GM12878 (cell line): Measurements from ENCODE around the gene THSD4. TPM values are rescaled to one million over a fixed set of nuclear protein-coding genes. Genes with fewer than 3 reads are reported as not detected.

ENCODE experiments used
- ATAC-seq: fragments of 200-7000 bp; cut with Tn5 transposase; 3 replicates; pipeline ENCODE4 v1.9.1; 2020; ENCODE audit warnings: mild to moderate bottlenecking, moderate library complexity
- BruUV-seq: library from RNA; stranded (reverse); fragments of 400-500 nt; replicated peaks from 2 replicates; lab custom pipeline; 2021; lab: Mats Ljungman, UMichigan
- CTCF ChIA-PET: fragments of 300-600 bp; sonication (Branson Sonifier 250); formaldehyde crosslinking; extraction: SDS; loops from one replicate; lab custom pipeline; 2021; ENCODE audit warnings: inconsistent platforms; lab: Yijun Ruan, JAX
- POLR2A ChIA-PET: fragments of 350-600 bp; formaldehyde crosslinking; extraction: SDS; loops from one replicate; lab custom pipeline; 2021; ENCODE audit warnings: inconsistent platforms; lab: Charles Lee
- RAD21 ChIA-PET: fragments of 300-600 bp; sonication (Branson Sonifier 250); formaldehyde crosslinking; loops from one replicate; lab custom pipeline; 2023; ENCODE audit warnings: antibody characterized with exemption; ENCODE audit not compliant: unreplicated experiment; lab: Charles Lee
- SMC1A ChIA-PET: fragments of 300-600 bp; sonication (Branson Sonifier 250); formaldehyde crosslinking; loops from one replicate; lab custom pipeline; 2023; ENCODE audit not compliant: unreplicated experiment, uncharacterized antibody; lab: Charles Lee
- DNase-seq: peaks from one replicate; pipeline ENCODE4 v3.0.0-alpha.2; 2011; ENCODE audit warnings: low read depth, low spot score
- FAIRE-seq: peaks from 3 replicates; lab custom pipeline; 2011; peaks lifted over from hg19 to GRCh38; lab: Jason Lieb, UNC
- H2AFZ ChIP-seq: 2 replicates; pipeline ENCODE4 v1.6.0; 2011; ENCODE audit warnings: low read depth, low read length, control low read depth; ENCODE audit not compliant: control insufficient read depth
- H3K27ac ChIP-seq: 2 replicates; pipeline ENCODE4 v1.5.1; 2011; ENCODE audit warnings: control low read depth; ENCODE audit not compliant: control insufficient read depth, insufficient read depth
- H3K27me3 ChIP-seq, 2 experiments: replicated peaks in 1 of 2; 2 replicates each; pipeline versions ENCODE4 v1.6.0 to v1.6.1; 2011; ENCODE audit warnings: low read length in 1 of 2; ENCODE audit not compliant: control insufficient read depth in 2 of 2, insufficient read depth in 2 of 2
- H3K36me3 ChIP-seq, 2 experiments: 2 replicates each; pipeline ENCODE4 v1.5.1; 2011; ENCODE audit warnings: low read length in 1 of 2; ENCODE audit not compliant: control insufficient read depth in 2 of 2, insufficient read depth in 2 of 2
- H3K4me1 ChIP-seq: 2 replicates; pipeline ENCODE4 v1.6.1; 2011; ENCODE audit warnings: mild to moderate bottlenecking, low read length, moderate library complexity, mixed read lengths; ENCODE audit not compliant: control insufficient read depth, insufficient read depth
- H3K4me2 ChIP-seq: 2 replicates; pipeline ENCODE4 v1.6.0; 2011; ENCODE audit warnings: control low read depth; ENCODE audit not compliant: control insufficient read depth, insufficient read depth
- H3K4me3 ChIP-seq: fragments of 200-600 bp; sonication (generic); 2 replicates; pipeline ENCODE4 v1.5.1; 2016
- H3K79me2 ChIP-seq: 2 replicates; pipeline ENCODE4 v1.6.0; 2011; ENCODE audit warnings: low read length; ENCODE audit not compliant: control insufficient read depth, insufficient read depth
- H3K9ac ChIP-seq: 2 replicates; pipeline ENCODE4 v1.8.0; 2011; ENCODE audit warnings: low read length, control low read depth, mixed read lengths; ENCODE audit not compliant: control insufficient read depth, insufficient read depth
- H3K9me3 ChIP-seq: replicated peaks from 3 replicates; pipeline ENCODE4 v1.5.1; 2011; ENCODE audit warnings: mild to moderate bottlenecking, low read length; ENCODE audit not compliant: control insufficient read depth, insufficient read depth
- H4K20me1 ChIP-seq: 2 replicates; pipeline ENCODE4 v1.6.0; 2011; ENCODE audit not compliant: control insufficient read depth, insufficient read depth
- ASH2L ChIP-seq: fragments of 300-600, 200-600 bp; sonication (generic); IDR thresholded peaks from 2 replicates; pipeline ENCODE4 v1.6.1; 2017; ENCODE audit warnings: low read depth, mild to moderate bottlenecking, borderline replicate concordance
- CTCF ChIP-seq, 3 experiments: IDR thresholded peaks in 2 of 3; conservative IDR thresholded peaks in 1 of 3; 2 replicates each; pipeline ENCODE4 v1.5.1; 2011; ENCODE audit warnings: low read depth in 3 of 3, low read length in 3 of 3, mild to moderate bottlenecking in 3 of 3, control low read depth in 2 of 3, moderate library complexity in 2 of 3, inconsistent platforms in 1 of 3, mixed read lengths in 1 of 3; ENCODE audit not compliant: control insufficient read depth in 2 of 3, insufficient read depth in 1 of 3; ENCODE audit errors: extremely low read depth in 1 of 3
- EP300 ChIP-seq, 2 experiments: fragments of 150-350 bp in 1 of 2; IDR thresholded peaks; 2 replicates each; pipeline ENCODE4 v1.6.1; 2011 to 2012; ENCODE audit warnings: low read depth in 2 of 2, low read length in 2 of 2, borderline replicate concordance in 1 of 2, improper control_type of control experiment in 1 of 2, inconsistent platforms in 1 of 2; ENCODE audit not compliant: control insufficient read depth in 1 of 2
- HDAC6 ChIP-seq: fragments of 200-600 bp; sonication (generic); IDR thresholded peaks from one replicate; pipeline ENCODE4 v1.8.0; 2017; ENCODE audit warnings: antibody characterized with exemption; ENCODE audit not compliant: unreplicated experiment
- KDM1A ChIP-seq: fragments of 200-600 bp; sonication (generic); IDR thresholded peaks from 2 replicates; pipeline ENCODE4 v1.6.1; 2016; ENCODE audit warnings: borderline replicate concordance
- KLF5 ChIP-seq: fragments of 450-650 bp; IDR thresholded peaks from 2 replicates; pipeline ENCODE4 v1.6.1; 2014; ENCODE audit warnings: mild to moderate bottlenecking; ENCODE audit not compliant: partially characterized antibody
- MTA3 ChIP-seq: IDR thresholded peaks from 2 replicates; pipeline ENCODE4 v1.6.1; 2012; ENCODE audit warnings: low read length, inconsistent platforms, borderline replicate concordance
- MXI1 ChIP-seq: fragments of 150-350 bp; IDR thresholded peaks from 2 replicates; pipeline ENCODE4 v1.6.1; 2011; ENCODE audit warnings: low read depth, mild to moderate bottlenecking, inconsistent platforms, low read length, improper control_type of control experiment
- NRF1 ChIP-seq: conservative IDR thresholded peaks from 2 replicates; pipeline ENCODE4 v1.6.1; 2011; ENCODE audit warnings: mild to moderate bottlenecking, low read depth, low read length, improper control_type of control experiment
- POU2F2 ChIP-seq: IDR thresholded peaks from 3 replicates; pipeline ENCODE4 v1.6.1; 2011; ENCODE audit warnings: low read depth, mild to moderate bottlenecking, low read length, borderline replicate concordance
- RAD21 ChIP-seq: IDR thresholded peaks from 2 replicates; pipeline ENCODE4 v1.6.1; 2011; ENCODE audit warnings: mild to moderate bottlenecking, low read depth, low read length, moderate library complexity; ENCODE audit not compliant: insufficient read depth
- SMC3 ChIP-seq: IDR thresholded peaks from 2 replicates; pipeline ENCODE4 v1.6.1; 2011; ENCODE audit warnings: low read length, improper control_type of control experiment, borderline replicate concordance
- SREBF1 ChIP-seq: IDR thresholded peaks from 2 replicates; pipeline ENCODE4 v1.6.1; 2012; ENCODE audit warnings: mild to moderate bottlenecking, low read length
- TARDBP ChIP-seq: IDR thresholded peaks from 2 replicates; pipeline ENCODE4 v1.6.1; 2016; ENCODE audit warnings: borderline replicate concordance
- YBX1 ChIP-seq: fragments of 450-650 bp; IDR thresholded peaks from 2 replicates; pipeline ENCODE4 v1.6.1; 2016; ENCODE audit warnings: antibody characterized with exemption
- YY1 ChIP-seq: IDR thresholded peaks from 2 replicates; pipeline ENCODE4 v1.6.1; 2011; ENCODE audit warnings: low read depth, mild to moderate bottlenecking, low read length
- ZBED1 ChIP-seq: IDR thresholded peaks from 2 replicates; pipeline ENCODE4 v1.6.1; 2016; ENCODE audit warnings: borderline replicate concordance
- ZNF207 ChIP-seq: fragments of 450-650 bp; IDR thresholded peaks from 2 replicates; pipeline ENCODE4 v1.6.1; 2014; ENCODE audit warnings: antibody characterized with exemption, mild to moderate bottlenecking, borderline replicate concordance
- ZNF622 ChIP-seq: fragments of 450-650 bp; IDR thresholded peaks from 2 replicates; pipeline ENCODE4 v1.6.1; 2017; ENCODE audit warnings: mild to moderate bottlenecking, inconsistent platforms
- ZSCAN29 ChIP-seq: fragments of 450-650 bp; IDR thresholded peaks from 2 replicates; pipeline ENCODE4 v1.6.1; 2017; ENCODE audit warnings: mild to moderate bottlenecking, moderate library complexity
- WGBS: methylation state at CpG from one replicate; pipeline ENCODE4 v1.1.6; 2016; ENCODE audit warnings: low lambda C conversion rate; ENCODE audit not compliant: insufficient replicate concordance, insufficient coverage; ENCODE audit errors: missing lambda C conversion rate; 5-methylcytosine and 5-hydroxymethylcytosine counted together
- in situ Hi-C: fragments of 300-500 bp; cut with MboI; formaldehyde crosslinking; loops from 9 replicates; pipeline ENCODE4 v1.14.3; 2018; ENCODE audit warnings: mixed read lengths
- intact Hi-C: fragments of 100-400 bp; cut with micrococcal nuclease; formaldehyde crosslinking; loops from one replicate; pipeline ENCODE4 v1.14.2; 2022; ENCODE audit not compliant: unreplicated experiment
- polyA plus RNA-seq, 11 experiments: library from polyadenylated mRNA; depleted of rRNA in 4 of 11; unstranded in 6 of 11; stranded (reverse) in 5 of 11; fragments of >200 nt; fragmentation: Nextera tagmentation in 4 of 11; fragmentation: Illumina TruSeq in 1 of 11; extraction: Ambion mirVana in 4 of 11; extraction: Trizol in 1 of 11; gene quantifications; 1 replicate in 1 of 11; 2 replicates in 10 of 11; pipeline versions ENCODE4 v1.2.1 to v1.2.3, GENCODE V29; 2011 to 2016; ENCODE audit warnings: inconsistent platforms in 2 of 11, missing spikeins in 2 of 11, low read depth in 1 of 11
- total RNA-seq, 4 experiments: library from RNA; depleted of rRNA in 3 of 4; stranded (reverse); fragments of >200 nt in 3 of 4; fragmentation: Illumina TruSeq in 1 of 4; extraction: Trizol in 1 of 4; gene quantifications; 2 replicates each; pipeline versions ENCODE4 v1.2.1 to v1.2.3, GENCODE V29; 2013 to 2021
- TF ChIP-seq, protein P1 (sequence below): fragments of 450-650 bp; IDR thresholded peaks from 2 replicates; pipeline ENCODE4 v1.6.1; 2017; ENCODE audit warnings: mild to moderate bottlenecking, low read depth, inconsistent platforms; ENCODE audit not compliant: poor library complexity, severe bottlenecking

Gene THSD4
- total and polyA plus RNA-seq, 10 of the 15 experiments (the other 5 are each of a cell fraction or from before 2014, with no cell fraction given): 0.04 to 0.13 (median 0.05) TPM; not detected in 7

- Histone ChIP-seq H3K4me2 (no peak overlapping the region), H3K27me3 (no peaks in the 10 kb centered on the region; a peak in 2 of 4 replicates), H3K79me2 (no peaks in the 10 kb centered on the region), H3K9me3 (no peaks in the 10 kb centered on the region; the same call in 2 of the 3 replicates), H2AFZ (no peak overlapping the region), H3K36me3 (no peaks in the 10 kb centered on the region), H3K27ac (no peak overlapping the region), H4K20me1 (no peaks in the 10 kb centered on the region; the same call in 1 of the 2 replicates), H3K9ac (no peak overlapping the region), H3K4me1 (no peaks in the 10 kb centered on the region), H3K4me3 (no peak overlapping the region)
- DNase-seq (no peak), ATAC-seq (peak; percentile 45; the same call in 2 of the 3 replicates), FAIRE-seq (no peak)
- no TSS peak for BruUV-seq
- WGBS: 30% methylated on average over 11 of the region's 11 CpGs
- ChIA-PET SMC1A (interaction anchor here (0.9 to 2.5 kb wide), 11 partner anchors 9 to 403 kb away, joined by 3 to 8 read pairs (median 3); no protein-coding TSS in a partner anchor), POLR2A (interaction anchor here (1.2 kb wide), 1 partner anchor 9 kb away, joined by 3 read pairs; no protein-coding TSS in a partner anchor), RAD21 (interaction anchor here (0.5 to 2.6 kb wide), 4 partner anchors 9 to 401 kb away, joined by 3 to 6 read pairs (median 4); no protein-coding TSS in a partner anchor), CTCF (interaction anchor here (0.5 to 4.2 kb wide), 10 partner anchors 9 to 406 kb away, joined by 3 to 33 read pairs (median 3); no protein-coding TSS in a partner anchor)
- intact Hi-C loops (loop anchor here (1.0 kb wide), 1 partner anchor 49 kb away; no protein-coding TSS in a partner anchor), in situ Hi-C loops (no loop called here)
- no peak for TF ChIP-seq ZBED1
- no peak for TF ChIP-seq POU2F2
- TF ChIP-seq EP300 (IDR thresholded peaks at IDR 0.05; ENCODE audit: borderline replicate concordance in 1 of 2, control insufficient read depth in 1 of 2, low read depth in 2 of 2, low read length in 2 of 2): no peak
- TF ChIP-seq KDM1A: no peak
- peak; percentile 80 for TF ChIP-seq YY1
- TF ChIP-seq TARDBP: no peak
- TF ChIP-seq SREBF1: no peak
- no peak for TF ChIP-seq MTA3
- TF ChIP-seq, protein P1, sequence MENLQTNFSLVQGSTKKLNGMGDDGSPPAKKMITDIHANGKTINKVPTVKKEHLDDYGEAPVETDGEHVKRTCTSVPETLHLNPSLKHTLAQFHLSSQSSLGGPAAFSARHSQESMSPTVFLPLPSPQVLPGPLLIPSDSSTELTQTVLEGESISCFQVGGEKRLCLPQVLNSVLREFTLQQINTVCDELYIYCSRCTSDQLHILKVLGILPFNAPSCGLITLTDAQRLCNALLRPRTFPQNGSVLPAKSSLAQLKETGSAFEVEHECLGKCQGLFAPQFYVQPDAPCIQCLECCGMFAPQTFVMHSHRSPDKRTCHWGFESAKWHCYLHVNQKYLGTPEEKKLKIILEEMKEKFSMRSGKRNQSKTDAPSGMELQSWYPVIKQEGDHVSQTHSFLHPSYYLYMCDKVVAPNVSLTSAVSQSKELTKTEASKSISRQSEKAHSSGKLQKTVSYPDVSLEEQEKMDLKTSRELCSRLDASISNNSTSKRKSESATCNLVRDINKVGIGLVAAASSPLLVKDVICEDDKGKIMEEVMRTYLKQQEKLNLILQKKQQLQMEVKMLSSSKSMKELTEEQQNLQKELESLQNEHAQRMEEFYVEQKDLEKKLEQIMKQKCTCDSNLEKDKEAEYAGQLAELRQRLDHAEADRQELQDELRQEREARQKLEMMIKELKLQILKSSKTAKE: no peak
- TF ChIP-seq ZSCAN29: no peak
- TF ChIP-seq KLF5: no peak
- TF ChIP-seq MXI1: no peak
- no peak for TF ChIP-seq HDAC6
- no peak for TF ChIP-seq YBX1
- TF ChIP-seq SMC3: peak; percentile 58
- no peak for TF ChIP-seq ASH2L
- no peak for TF ChIP-seq NRF1
- TF ChIP-seq ZNF207: no peak
- no peak for TF ChIP-seq ZNF622
- peak; percentile 70 for TF ChIP-seq RAD21
- TF ChIP-seq CTCF (IDR thresholded peaks at IDR 0.05 in 2 of 3, conservative IDR thresholded peaks at IDR 0.05 in 1 of 3; ENCODE audit: control insufficient read depth in 2 of 3, extremely low read depth in 1 of 3, insufficient read depth in 1 of 3, low read depth in 3 of 3, low read length in 3 of 3): peak; percentile 38 to 55 (median 45); a peak in 5 of 6 replicates
These were observed 637.5 kb downstream of the THSD4 start for GRCh38 chr15:71752604-71753289.
